GM23338 (cell line): ENCODE data around the gene ZNF716.

ENCODE experiments used
- CTCF ChIP-seq, 2 experiments: fragments of 200-600 bp in 1 of 2; sonication (generic) in 1 of 2; conservative IDR thresholded peaks; 2 replicates each; pipeline versions ENCODE4 v1.5.1 to v1.6.1; 2016 to 2017; ENCODE audit warnings: antibody characterized with exemption in 2 of 2, low read depth in 2 of 2, mild to moderate bottlenecking in 2 of 2, moderate library complexity in 1 of 2
- EZH2 ChIP-seq: fragments of 200-600 bp; sonication (generic); IDR thresholded peaks from one replicate; pipeline ENCODE4 v1.8.0; 2017; ENCODE audit warnings: antibody characterized with exemption, mild to moderate bottlenecking, low read depth; ENCODE audit not compliant: unreplicated experiment
- ZNF331 ChIP-seq: fragments of 250-450 bp; sonication (Bioruptor Pico); IDR thresholded peaks from 2 replicates; pipeline ENCODE4 v1.5.0; 2020; ENCODE audit warnings: low read depth, mild to moderate bottlenecking, moderate library complexity

- TF ChIP-seq CTCF (conservative IDR thresholded peaks at IDR 0.05; ENCODE audit: low read depth in 2 of 2) (0 out of 4 replicates have a peak, but pooled peaks of 1 of the 2 experiments have one; percentile 21), EZH2 (no peak), ZNF331 (CRISPR knock-in tag) (no peak)
Observed at GRCh38 chr7:57423768-57424167, 26.2 kb upstream of the ZNF716 start.
